ENCODE results near the gene CATSPER4.

CATSPER4 gene

GRCh38 chr1:26164861-26165842 is 25.2 kb upstream of the CATSPER4 start:
- DNase-seq, result no peak

DNA sequence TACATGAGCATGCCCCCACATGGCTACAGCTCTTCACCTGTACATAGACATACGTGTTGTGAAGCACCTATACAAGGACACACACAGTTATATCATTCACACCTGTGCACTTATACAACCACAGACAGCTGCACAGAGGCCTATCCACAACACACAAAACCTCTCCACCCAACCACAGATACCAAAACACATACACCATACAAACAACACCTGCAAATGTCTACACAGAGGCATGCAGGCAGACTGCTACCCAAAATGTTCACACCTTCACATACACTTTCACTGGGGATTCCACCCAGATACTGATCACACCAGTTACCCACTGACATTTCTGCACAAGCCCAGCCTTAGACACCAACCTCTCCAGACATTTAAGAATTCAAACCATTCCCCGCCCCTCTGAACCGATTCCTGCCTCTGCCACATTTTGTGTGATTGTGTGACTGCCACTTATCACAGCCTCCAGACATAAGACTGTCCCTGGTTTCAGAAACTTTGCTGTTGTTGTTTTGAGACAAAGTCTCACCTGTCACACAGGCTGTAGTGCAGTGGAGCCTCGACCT is 23.6 kb upstream of the CATSPER4 start:
- DNase-seq, result no peak

DNA sequence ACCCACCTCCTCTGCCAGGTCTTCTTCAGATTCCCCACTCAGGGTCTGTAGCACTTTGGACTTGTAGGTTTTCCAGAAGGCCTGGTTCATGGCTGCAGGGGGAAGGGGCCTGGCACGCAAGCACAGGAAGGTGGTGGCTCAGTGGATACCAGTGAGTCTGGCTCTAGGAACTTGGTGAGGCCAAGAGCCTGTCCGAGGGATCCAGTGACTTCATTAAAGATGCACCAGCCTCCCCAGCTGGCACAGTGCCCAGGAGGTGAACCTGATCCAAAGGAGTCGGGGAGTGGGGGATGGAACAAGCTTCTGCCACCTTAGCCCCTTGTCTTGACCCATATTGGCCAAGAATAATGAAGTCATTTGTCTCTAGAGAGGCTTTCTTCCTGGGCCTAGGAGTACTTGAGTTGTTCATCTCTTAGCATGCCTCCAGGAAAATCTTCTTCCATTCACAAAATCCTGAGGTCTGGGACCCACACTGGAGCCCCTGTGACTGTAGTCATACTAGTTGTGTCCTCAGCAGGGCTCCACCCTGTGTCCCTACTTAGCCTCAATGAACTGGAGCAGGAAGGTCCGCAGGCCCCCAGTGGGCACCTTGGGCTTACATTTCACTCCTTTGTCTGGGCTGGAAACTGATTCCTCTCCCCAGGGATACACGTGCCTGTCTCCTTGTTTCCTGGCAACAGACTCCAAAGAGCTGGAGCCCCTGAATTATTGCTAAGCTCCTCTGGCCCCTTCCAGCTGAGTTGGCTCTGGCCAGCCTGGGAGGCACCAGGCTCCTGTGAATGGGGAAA is 21.8 kb upstream of the CATSPER4 start, which contains the start of gene C1orf232:
Gene C1orf232 (minus strand): TSS at position 554 of the 788 bp plus-strand sequence. CDS start 464 bp downstream, at position 90.
- no peak for DNase-seq

- no peak for DNase-seq
Observed at GRCh38 chr1:26169198-26169554, 21.2 kb upstream of the CATSPER4 start.

GRCh38 chr1:26169669-26170471 is 20.5 kb upstream of the CATSPER4 start, which contains the start of gene ZNF593:
Gene ZNF593, plus strand, starts transcription at chr1:26169908. Its CDS starts 76 bp downstream, at chr1:26169984.
- DNase-seq, result peak; percentile 82 to 89

DNA sequence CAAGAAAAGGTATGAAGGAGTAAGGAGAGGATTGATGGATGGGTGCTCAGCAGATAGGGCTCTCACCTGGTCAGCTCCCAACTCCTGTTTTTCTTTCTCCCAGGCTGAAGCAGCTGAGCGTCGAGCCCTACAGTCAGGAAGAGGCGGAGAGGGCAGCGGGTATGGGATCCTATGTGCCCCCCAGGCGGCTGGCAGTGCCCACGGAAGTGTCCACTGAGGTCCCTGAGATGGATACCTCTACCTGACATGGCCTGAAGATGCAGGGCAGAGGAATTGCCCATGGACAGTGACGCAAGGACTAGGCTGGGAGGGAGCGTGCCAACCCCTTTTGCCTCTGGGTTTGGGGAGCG is 20.0 kb upstream of the CATSPER4 start:
- no peak for DNase-seq

GRCh38 chr1:26171084-26172072 is 19.0 kb upstream of the CATSPER4 start, which contains the start of gene ZNF593OS:
Gene ZNF593OS, minus strand, starts transcription at chr1:26171832. Its CDS starts 171 bp downstream, at chr1:26171661.
- no peak for DNase-seq

GRCh38 chr1:26175346-26175745 is 15.1 kb upstream of the CATSPER4 start:
- DNase-seq, result no peak

GRCh38 chr1:26177182-26177684 is 13.2 kb upstream of the CATSPER4 start, which contains the start of gene CNKSR1:
Gene CNKSR1, plus strand, starts transcription at chr1:26177491. Its CDS starts 57 bp downstream, at chr1:26177548.
- DNase-seq, result no peak

- DNase-seq, result no peak
Observed at GRCh38 chr1:26180010-26180506, 10.3 kb upstream of the CATSPER4 start.

DNA sequence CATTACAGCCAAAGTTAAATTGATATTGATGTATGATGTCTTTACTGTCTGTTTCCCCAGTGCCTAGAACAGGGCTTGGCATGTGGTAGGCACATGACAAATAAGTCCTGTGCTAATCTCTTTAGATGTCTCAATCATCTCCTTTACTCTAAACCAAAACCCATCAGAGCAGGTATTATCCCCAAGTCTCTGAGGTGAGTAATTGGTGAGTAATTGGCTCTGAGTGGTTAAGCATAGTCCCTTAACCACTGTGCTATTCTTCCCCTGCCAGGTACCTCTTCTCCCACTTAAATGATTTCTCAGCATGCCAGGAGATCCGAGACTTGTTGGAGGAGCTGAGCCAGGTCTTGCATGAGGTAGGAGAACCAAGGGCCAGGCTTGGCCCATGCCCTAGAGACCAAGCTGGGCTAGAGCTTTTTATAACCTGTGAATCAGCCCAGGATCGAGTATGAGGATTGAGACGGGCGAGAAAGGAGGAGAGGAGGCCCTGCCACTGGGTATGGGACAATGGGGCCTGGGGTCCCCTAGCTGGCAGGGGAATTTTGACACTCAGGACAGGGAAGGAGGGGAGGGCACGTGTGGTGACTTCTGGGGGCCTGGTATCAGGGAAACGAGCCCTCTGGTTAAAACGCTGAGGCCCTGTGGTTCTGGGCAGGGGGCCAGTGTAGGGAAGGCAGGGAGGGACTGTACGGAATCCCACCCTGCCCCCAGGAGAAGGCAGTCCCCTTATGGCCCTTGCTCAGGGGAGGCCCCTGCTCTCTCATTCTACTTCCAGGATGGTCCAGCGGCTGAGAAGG is 8.6 kb upstream of the CATSPER4 start:
- DNase-seq, result no peak

GRCh38 chr1:26182383-26182696 is 8.1 kb upstream of the CATSPER4 start:
- no peak for DNase-seq

GRCh38 chr1:26184086-26184485 is 6.3 kb upstream of the CATSPER4 start:
- no peak for DNase-seq

DNA sequence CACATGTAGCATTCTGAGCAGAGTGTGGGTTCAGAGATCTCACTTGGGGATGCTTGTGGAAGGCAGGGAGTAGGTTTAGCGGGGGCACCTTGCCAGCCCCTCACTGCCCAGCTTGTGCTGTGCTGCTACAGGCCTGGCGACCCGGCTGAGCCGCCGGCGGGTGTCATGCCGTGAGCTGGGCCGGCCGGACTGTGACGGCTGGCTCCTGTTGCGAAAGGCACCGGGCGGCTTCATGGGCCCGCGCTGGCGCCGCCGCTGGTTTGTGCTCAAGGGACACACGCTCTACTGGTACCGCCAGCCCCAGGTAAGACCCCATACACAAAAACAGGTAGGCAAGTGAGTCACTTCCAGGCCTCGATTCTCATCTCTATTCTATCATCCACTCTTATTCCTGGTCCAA is 5.5 kb upstream of the CATSPER4 start:
- no peak for DNase-seq

GRCh38 chr1:26187882-26188281 is 2.5 kb upstream of the CATSPER4 start:
- DNase-seq, result no peak

GRCh38 chr1:26188477-26188876 is 1.9 kb upstream of the CATSPER4 start:
- no peak for DNase-seq

DNA sequence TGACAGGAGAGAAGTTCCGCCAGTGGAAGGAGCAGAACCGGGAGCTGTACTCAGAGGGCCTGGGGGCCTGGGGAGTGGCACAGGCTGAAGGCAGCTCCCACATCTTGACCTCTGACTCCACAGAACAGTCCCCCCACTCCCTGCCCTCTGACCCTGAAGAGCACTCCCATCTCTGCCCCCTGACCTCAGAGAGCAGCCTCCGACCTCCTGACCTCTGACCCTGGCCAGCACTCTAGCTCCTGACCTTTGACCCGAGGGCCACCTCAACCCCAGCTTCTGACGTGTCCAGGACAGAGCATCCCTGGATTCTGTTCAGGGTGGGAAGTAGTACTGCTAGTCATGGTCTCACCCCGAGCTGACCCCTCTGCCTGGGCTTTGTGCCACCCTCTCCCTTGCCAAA is 1.1 kb upstream of the CATSPER4 start:
- DNase-seq, result no peak

- DNase-seq, result no peak
Observed at GRCh38 chr1:26189751-26190275, 589 bp upstream of the CATSPER4 start.

- no peak for DNase-seq
Observed at GRCh38 chr1:26191739-26192138, 1.3 kb downstream of the CATSPER4 start.

DNA sequence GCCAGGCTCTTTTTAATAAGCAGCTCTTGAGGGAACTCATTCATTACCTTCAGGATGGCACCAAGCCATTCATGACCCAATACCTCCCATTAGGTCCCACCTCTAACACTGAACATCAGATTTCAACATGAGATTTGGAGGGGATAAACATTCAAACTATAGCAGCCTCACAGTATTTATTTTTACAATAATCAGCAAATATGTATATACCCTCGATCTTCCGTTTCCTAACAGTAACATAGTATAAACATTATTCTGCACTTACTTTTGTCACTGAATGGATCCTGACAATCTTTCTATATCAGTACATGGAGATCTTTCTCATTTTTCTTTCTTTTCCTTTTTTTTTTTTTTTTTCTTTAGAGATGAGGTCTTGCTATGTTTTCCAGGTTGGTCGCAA is 5.4 kb downstream of the CATSPER4 start:
- no peak for DNase-seq
